GM19238 (cell line): ENCODE data around the gene NUDT4.
A peak's percentile ranks its signal among the peaks of the same experiment; 100 is the strongest.

Experiments
- DNase-seq: peaks from one replicate; pipeline ENCODE4 v3.0.0; 2011; ENCODE audit warnings: low spot score; ENCODE audit not compliant: insufficient read length

The NUDT4 gene

GRCh38 chr12:93377252-93378195, at the start of gene NUDT4:
NUDT4 (plus strand) TSS chr12:93377925; CDS start chr12:93378323, 398 bp downstream.
- DNase-seq: peak; percentile 91

DNA sequence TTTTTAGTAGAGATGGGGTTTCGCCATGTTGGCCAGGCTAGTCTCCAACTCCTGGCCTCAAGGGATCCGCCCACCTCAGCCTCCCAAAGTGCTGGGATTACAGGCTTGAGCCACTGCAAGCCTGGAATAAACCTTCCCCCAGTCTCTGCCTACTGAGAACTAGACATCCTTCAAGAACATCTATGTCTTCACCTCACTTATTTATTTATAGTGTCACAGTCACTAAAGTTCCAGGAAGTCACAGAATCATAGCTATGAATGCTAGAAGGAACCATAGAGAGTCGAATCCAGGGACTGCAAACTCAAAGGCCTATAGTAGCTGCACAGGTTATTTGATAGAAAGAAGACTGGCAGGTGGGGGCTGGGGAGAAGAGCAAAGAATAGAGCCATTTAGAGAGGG, 44.7 kb upstream of the NUDT4 start:
- no peak for DNase-seq

DNA sequence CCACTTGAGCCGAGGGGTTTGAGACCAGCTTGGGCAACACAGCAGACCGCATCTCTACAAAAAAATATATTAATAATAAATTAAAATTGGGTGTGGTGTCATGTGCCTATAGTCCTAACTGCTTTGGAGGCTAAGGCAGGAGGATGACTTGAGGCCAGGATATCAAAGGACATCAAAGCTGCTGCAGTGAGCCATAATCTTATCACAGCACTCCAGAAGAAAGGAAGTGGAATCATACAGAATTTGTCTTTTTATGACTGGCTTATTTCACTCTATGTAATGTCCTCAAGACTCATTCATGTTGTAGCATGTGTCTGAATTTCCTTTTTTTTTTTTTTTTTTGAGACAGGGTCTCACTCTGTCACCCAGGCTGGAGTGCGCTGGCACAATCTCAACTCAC, 43.9 kb upstream of the NUDT4 start:
- DNase-seq: no peak

- DNase-seq: no peak
Observed at GRCh38 chr12:93335603-93336162, 42.0 kb upstream of the NUDT4 start.

DNA sequence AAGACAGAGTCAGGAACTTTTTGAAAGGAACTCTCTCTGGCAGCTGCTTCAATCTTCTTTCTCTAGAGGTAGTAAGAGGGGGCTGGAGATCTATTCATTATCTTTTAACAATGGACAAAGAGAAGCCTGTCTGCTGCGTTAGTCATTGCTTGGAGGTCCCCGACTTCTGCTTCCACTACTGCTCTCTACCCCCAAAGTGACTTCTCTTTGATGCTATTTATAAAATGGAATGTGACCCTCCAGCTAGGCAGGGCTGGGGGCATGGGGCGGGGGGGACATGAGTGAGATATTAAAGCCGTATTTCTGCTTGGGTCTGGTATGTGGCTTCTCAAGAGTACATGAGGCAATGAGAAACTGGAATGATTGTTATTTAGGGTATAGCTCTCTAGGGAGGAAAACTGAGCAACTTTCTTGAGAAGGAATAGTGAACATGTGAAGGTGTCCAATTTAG, 41.4 kb upstream of the NUDT4 start:
- no peak for DNase-seq

DNA sequence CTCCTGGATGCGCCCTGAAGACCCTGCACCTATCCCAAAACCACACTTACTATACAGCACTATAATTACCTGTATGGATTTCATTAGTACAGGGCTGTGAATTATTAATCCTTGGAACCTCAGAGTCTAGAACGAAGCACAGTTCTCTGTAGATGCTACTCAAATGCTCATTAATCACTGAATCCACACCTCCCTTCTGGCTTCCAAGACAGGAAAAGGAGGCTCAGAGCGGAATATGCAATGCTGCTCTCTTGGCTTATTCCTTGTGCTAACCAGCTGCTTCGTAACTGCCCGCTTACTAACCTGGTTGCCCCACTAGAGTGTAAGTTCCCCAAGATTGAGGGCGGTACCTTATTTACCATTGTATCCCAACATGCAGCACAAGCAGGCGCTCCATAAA, 39.1 kb upstream of the NUDT4 start:
- DNase-seq: no peak

GRCh38 chr12:93339695-93340094, 38.0 kb upstream of the NUDT4 start:
- DNase-seq: no peak

GRCh38 chr12:93341409-93342049, 36.2 kb upstream of the NUDT4 start:
- DNase-seq: no peak

DNA sequence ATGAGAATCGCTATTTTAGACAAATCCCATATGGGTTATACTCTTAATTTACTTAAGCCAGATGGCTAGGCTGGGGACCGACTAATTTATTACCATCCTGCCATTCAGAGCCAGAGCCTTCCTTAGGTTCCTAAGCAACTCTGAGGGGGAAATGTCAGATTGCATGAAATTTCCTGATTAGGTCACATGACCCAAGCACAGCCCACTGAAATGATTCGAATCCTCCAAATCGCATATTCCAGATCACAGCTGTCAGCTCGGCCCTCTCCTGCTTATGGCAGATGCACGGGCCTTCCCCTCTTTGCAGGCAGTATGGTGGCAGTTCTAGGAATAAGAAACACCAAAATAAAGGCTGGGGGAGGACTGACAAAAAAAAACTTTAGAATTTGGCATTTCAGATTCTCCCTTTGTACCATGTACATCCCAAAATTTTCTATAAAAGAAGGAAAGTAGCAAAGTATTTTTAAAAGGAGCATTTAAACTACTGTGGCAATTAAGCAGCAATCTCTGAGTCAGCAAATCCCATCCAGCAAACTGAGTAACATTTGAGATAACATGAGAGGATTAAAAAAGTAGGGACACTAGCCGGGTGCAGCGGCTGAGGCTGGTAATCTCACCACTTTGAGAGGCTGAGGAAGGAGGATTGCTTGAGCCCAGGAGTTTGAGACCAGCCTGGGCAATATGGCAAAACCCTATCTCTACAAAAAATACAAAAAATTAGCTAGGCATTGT, 30.5 kb upstream of the NUDT4 start:
- no peak for DNase-seq

GRCh38 chr12:93348575-93349435, 28.9 kb upstream of the NUDT4 start:
- DNase-seq: no peak

DNA sequence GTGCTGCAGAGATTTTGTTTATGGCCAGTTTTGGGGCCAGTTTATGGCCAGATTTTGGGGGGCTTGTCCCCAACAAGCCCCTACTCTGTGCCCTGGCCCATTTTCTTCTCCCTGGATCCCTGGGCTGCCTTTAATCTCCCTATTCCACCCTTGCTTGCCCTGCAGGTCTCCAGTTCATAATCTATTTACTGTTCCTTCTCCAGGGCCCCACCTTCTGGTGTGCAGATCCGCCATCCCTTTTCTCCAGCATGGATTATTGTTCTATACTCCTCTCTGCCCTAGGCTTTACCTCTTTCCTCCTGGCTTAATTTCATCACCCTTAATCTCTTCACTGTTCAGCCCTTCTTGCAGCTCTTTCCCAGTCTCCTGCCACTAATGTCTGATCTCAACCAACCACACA, 26.0 kb upstream of the NUDT4 start:
- no peak for DNase-seq

GRCh38 chr12:93352321-93352720, 25.4 kb upstream of the NUDT4 start:
- DNase-seq: no peak

GRCh38 chr12:93356214-93356613, 21.5 kb upstream of the NUDT4 start:
- no peak for DNase-seq

GRCh38 chr12:93358058-93358457, 19.7 kb upstream of the NUDT4 start:
- no peak for DNase-seq

DNA sequence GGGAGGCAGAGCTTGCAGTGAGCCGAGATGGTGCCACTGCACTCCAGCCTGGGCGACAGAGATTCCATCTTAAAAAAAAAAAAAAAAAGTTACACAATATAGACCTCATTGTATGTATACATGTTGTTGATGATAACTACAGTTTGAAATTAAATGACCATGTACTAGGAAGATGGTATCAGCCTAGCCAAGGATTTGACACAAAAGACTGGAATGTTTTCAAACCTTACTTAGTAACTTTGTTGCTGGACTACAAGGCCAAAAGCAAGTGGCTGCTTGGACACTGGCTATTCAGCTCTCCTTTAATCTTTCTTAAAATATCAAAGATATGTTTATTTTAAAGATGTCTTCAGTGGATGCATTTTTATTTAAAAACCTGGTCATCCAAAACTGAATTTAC, 18.9 kb upstream of the NUDT4 start:
- no peak for DNase-seq

- DNase-seq: no peak
Observed at GRCh38 chr12:93360688-93361087, 17.0 kb upstream of the NUDT4 start.

- DNase-seq: no peak
Observed at GRCh38 chr12:93361151-93361919, 16.4 kb upstream of the NUDT4 start.

- DNase-seq: no peak
Observed at GRCh38 chr12:93363841-93364297, 13.9 kb upstream of the NUDT4 start.

- DNase-seq: no peak
Observed at GRCh38 chr12:93365616-93366405, 11.9 kb upstream of the NUDT4 start.
